GM18498 (cell line): ENCODE data around the gene FAM3D.

Experiments used
- ATAC-seq: cut with Tn5 transposase; IDR thresholded peaks from one replicate; pipeline ENCODE4 v1.9.1; 2021; ENCODE audit warnings: mild to moderate bottlenecking, moderate library complexity; ENCODE audit not compliant: unreplicated experiment

The FAM3D gene

DNA sequence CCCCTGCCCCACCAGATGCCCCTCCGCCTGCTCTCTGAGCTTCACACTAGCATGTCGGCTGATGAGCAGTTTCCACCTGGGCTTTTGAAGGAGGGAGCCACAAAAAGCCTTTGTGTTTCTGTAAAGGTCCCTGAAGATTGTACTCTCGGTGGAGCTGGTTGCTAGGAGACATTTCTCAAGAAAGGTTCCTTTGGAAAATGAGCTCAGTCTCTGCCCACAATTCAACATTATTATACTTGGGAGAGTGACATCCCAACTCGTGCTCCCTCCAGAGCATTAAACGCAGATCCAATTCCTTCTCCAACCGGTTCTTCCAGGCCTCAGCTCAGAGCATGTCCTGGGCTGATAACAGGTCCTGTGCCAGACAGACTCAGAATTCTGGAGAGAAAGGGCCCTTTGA, 62.5 kb downstream of the FAM3D start:
- ATAC-seq = no peak

DNA sequence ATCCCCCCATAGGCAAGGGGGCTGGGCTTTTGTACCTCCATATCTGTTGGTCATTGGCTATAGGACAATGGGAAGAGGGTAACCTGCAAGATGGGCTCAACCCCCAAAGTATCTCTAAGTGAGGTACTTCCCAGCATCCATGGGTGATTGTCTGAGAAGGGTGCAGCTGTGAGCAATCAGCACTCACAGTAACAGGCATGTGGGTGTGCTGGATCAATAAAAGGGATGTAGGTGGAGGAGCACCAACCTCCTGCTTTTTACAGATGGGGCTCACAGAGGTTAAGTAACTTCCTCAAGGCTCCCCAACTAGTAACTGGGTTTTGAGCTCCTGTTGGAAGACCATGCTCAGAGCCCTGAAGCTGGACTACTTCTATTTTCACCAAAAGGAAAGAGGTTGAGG, 63.0 kb downstream of the FAM3D start:
- no peak for ATAC-seq

DNA sequence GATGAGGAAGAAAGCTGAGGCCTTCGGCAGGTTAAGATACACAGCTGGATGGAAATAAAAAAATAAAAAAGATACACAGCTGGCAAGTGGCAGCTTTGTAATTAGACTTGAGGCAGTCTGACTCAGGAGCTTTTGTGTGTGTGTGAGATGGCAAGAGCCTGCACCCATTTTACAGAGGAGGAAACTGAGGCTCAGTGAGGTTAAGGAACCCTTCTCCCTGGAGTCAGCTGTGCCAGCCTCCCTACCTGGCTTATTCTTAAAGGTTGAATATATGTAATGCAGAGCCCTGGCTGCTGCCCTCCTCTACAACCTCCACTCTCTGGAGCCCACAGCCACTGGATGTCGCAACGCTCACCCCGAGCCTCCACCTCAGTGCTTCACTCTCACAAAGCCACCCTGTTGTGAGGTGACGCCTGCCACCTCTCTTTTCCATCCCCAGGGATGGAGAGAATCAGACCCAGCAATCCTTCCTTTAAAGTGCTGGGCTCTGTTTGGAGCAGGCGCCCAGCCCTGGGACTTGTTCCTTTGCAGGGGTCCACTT, 68.7 kb downstream of the FAM3D start:
- no peak for ATAC-seq

DNA sequence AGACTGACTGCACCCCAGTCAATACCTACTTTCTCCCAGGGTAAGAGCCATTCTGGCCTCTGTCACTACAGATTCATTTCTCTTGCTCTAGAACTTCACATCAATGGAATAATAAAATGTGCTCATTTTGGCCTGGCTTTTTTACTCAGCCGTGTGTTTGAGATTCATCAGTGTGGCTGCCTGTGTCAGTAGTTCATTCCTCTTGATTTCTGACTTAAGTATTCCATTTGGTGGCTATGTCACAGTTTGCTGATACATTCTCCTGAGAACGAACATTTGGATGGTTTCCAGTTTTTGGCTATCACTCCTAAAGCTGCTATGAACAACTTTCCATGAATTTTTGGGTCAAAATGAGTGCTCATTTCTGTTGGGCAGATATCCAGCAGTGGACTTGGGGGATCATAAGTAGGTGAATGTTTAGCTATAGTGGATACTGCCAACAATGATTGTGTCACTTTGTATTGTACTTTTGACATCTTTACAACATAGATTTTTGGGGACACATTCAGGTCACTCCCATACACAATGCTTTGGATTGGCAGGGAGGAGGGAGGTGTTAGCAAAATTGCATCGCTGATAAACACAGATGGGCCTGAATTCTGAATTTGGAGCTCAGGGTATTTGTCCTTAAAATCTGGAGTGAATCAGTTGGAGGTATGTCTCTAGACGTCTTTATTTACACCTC, 69.6 kb downstream of the FAM3D start:
- ATAC-seq = no peak

DNA sequence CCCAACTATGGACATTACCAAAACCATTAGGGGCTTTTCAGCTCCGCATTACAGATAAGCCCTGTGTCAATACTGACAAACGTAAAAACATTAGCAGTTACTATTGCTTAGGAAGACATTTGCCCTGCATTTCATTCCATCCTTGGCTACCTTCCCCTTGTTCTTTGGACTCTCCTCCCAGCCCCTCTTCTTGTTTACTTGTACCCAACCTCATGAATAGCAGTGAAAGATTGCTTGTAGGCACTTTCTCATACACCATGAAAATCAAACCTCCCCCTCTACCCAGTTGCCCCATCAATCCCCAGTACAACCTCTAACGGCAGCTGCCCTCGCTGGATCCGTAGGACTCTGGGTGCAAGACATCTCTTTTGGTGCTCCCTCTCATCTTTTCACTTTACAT, 72.5 kb downstream of the FAM3D start:
- no peak for ATAC-seq

DNA sequence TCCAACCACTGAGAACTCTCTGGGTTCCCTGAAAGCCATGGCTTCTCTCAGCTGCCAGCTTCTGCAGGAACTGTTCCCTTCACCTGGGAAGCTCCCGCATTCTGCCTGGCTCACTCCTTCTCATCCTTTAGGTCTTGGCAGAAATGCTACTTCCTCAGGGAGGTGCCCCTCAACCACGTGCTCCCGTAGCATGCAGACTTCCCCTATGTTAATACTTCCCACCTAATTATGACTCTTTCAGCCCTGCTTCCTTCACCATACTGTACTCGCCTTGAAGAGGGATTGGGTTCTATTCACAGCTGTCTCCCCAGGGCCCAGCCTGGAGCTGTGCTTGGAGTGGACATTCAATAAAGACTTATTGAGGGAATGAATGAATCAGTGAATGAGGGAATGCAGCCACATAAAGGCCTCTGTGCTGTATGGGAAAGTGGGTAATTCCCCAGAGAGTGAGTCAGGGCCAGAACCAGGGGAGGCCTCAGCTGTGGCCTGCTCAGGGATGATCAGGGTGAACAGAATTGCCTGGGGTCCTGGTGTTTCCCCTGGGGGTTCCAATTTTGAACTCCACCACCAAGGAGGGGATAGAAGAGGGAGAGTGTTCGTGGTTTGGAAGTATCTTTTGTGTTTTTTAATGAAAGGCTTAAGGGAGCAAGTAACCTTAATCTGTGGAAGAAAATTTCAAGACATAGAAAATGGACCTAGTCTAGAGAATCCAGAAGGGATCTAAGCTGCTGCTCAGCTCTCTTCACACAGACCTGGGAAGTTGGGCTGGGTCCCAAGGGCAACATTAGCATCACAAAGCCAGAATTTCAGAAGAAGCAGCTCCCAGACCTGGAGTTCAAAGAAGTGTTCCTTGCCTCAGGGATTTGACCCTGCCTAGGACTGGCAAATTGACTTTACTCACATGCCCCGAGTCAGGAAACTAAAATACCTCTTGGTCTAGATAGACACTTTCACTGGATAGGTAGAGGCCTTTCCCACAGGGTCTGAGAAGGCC, 74.8 kb downstream of the FAM3D start:
- no peak for ATAC-seq

DNA sequence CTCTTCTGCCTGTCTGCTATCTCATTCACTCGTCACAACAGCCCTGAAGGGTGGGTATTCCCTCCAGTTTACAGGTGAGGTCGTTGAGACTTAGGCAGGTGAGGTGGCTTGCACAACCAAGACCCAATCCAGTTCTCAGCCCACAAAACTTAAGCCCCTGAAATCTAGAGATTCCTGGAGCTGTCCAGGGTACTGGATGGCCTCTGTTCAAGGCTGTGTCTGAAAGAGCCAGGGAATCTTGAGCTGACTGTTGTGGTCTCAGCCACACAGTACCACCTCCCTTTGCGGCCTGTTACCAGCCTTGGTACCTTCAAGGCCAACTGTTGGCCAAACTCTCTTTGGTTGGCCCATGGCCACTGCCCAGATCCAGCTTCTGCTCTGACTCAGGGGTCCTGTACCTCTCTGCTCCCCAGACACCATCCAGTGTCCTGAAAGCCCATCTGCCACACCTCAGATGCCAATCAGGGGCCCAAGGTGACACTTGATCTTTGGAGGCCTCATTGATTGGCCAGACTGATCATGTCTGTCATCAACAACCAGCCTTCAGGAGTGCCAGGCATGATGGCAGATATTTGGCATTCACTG, 78.5 kb downstream of the FAM3D start:
- no peak for ATAC-seq

DNA sequence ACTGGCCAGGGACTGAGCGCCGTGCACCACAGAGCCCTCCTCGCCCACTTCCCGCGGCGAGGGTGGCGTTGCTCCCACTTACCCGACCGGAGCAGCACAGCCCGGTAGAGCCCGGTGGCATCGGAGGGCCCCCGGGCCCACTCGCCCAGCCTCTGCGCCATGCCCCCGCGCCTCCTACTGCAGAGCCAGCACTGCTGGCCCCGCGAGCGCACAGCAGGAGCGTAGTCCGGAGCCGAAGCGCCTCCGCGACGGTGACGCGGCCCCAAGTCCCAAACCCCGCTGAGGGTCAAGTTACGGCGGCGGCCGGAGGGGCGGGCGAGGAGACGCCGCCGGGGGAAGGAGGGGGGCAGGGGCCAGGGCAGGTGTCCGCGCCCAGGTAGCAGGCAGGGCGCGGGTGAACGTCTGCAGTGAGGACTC, 79.8 kb downstream of the FAM3D start:
- no peak for ATAC-seq

DNA sequence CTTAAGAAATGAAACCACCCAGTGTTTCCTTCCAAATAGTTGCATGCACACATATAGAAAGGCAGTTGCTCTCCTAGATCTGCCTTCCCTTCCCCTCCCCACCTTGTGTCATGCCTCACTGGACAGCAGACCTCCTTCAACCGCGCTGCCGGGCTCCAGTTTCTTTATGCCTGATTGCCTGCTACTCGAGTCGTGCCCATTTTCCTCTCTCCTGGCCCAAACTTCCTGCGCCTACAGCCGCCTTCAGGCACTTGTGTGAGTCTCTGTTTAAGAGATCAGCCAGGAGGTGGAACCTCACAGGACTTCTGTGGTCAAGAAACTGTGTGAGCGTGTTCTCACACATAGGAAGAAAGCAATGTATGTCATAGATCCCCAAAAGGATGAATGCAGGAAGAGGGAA, 80.6 kb downstream of the FAM3D start:
- ATAC-seq = no peak

DNA sequence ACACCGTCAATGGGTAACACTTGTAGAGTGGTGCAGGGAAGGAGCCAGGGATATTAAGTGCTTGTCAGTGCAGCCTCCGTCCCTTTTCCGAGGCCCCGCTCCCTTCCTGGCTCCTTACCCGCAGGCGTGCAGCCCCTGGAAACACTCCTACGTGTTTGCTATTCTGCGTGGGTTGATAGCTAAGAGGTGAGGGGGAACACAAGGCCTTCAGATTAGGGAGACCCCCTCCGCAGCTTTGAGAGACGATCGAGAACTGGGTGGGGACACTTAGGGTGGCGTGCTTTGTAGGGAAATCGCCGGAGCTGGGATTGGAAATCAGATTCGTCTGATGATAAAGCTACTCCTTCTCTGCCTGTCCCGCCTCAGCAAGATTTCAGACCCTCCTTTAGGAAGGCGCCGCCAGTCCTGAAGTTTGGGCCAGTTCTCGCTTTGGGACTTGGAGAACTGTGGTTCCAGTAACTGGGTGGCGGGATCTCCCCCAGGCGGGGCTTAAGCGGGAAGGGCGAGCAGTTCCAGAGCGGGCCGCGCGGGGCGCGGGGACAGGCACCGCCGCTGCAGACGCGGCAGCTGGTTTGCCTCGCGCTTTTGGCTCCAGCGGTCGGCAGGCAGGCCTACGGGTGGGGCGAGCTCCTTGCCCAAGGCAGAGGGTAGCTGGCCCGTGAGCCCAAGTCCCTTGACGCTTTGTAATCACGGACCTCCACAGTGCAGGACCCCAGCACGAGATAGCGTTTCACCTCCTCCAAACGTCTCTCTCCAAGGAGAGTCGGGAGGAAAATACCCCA, 81.4 kb downstream of the FAM3D start:
- ATAC-seq = peak; percentile 98

DNA sequence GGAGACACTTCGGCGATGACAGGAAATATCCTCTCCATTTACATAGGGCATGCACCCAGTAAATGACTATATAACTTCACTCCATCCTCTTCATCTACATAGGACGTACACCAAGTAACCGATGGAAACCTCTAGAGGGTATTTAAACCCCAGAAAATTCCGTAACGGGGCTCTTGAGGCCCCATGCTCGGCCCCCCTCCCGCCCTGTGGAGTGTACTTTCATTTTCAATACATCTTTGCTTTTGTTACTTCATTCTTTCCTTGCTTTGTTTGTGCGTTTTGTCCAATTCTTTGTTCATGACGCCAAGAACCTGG, 81.9 kb downstream of the FAM3D start:
- ATAC-seq = no peak
